HG02623 (cell line): Measurements from ENCODE around the gene TAF1.
"Not testable (repeated sequence)": the region's sequence is repeated elsewhere in the genome, so short reads cannot be mapped to it uniquely, and the experiment has no call there.

Experiments used
- ATAC-seq: cut with Tn5 transposase; IDR thresholded peaks from one replicate; pipeline ENCODE4 v1.9.1; 2021; ENCODE audit warnings: moderate library complexity; ENCODE audit not compliant: unreplicated experiment

Gene TAF1

GRCh38 chrX:71416260-71416659 is 50.1 kb downstream of the TAF1 start:
- not testable (repeated sequence) for ATAC-seq

GRCh38 chrX:71420686-71421085 is 54.5 kb downstream of the TAF1 start:
- no peak for ATAC-seq

GRCh38 chrX:71432733-71433132 is 66.6 kb downstream of the TAF1 start:
- ATAC-seq: no peak

- ATAC-seq: no peak
Observed at GRCh38 chrX:71438750-71439149, 72.6 kb downstream of the TAF1 start.

GRCh38 chrX:71439420-71439819 is 73.3 kb downstream of the TAF1 start:
- ATAC-seq: no peak

- ATAC-seq: no peak
Observed at GRCh38 chrX:71439896-71440295, 73.7 kb downstream of the TAF1 start.

GRCh38 chrX:71440401-71440800 is 74.2 kb downstream of the TAF1 start:
- ATAC-seq: no peak

- ATAC-seq: not testable (repeated sequence)
Observed at GRCh38 chrX:71441809-71442208, 75.7 kb downstream of the TAF1 start.

GRCh38 chrX:71450433-71451106 is 84.4 kb downstream of the TAF1 start:
- ATAC-seq: no peak

- not testable (repeated sequence) for ATAC-seq
Observed at GRCh38 chrX:71451518-71451917, 85.4 kb downstream of the TAF1 start.

GRCh38 chrX:71453056-71453455 is 86.9 kb downstream of the TAF1 start:
- no peak for ATAC-seq

GRCh38 chrX:71454222-71454621 is 88.1 kb downstream of the TAF1 start:
- ATAC-seq: no peak

- no peak for ATAC-seq
Observed at GRCh38 chrX:71458866-71459265, 92.7 kb downstream of the TAF1 start.

- ATAC-seq: no peak
Observed at GRCh38 chrX:71464968-71465367, 98.8 kb downstream of the TAF1 start.

- ATAC-seq: no peak
Observed at GRCh38 chrX:71466979-71467523, 100.9 kb downstream of the TAF1 start.

GRCh38 chrX:71475785-71476540 is 109.8 kb downstream of the TAF1 start:
- ATAC-seq: no peak

GRCh38 chrX:71482228-71482958 is 116.2 kb downstream of the TAF1 start:
- no peak for ATAC-seq

- ATAC-seq: no peak
Observed at GRCh38 chrX:71487814-71488213, 121.7 kb downstream of the TAF1 start.

- no peak for ATAC-seq
Observed at GRCh38 chrX:71489540-71489939, 123.4 kb downstream of the TAF1 start.

- ATAC-seq: no peak
Observed at GRCh38 chrX:71492231-71493065, 126.3 kb downstream of the TAF1 start.
